Middle frontal gyrus (tissue), 1 donor: ENCODE data around the gene ZNF205.
"Not testable (repeated sequence)": the region's sequence is repeated elsewhere in the genome, so short reads cannot be mapped to it uniquely, and the experiment has no call there.

Experiments
- DNase-seq: peaks from one replicate; pipeline ENCODE4 v3.0.0-alpha.2; 2015; ENCODE audit warnings: low spot score; ENCODE audit errors: extremely low spot score

ZNF205 gene

GRCh38 chr16:3112058-3112880, at the start of gene ZNF205:
Gene ZNF205 (plus strand): TSS chr16:3112586. CDS start chr16:3113431, 845 bp downstream.
- DNase-seq = peak; percentile 18

- DNase-seq = no peak
Observed at GRCh38 chr16:3063625-3064386, 48.6 kb upstream of the ZNF205 start.

DNA sequence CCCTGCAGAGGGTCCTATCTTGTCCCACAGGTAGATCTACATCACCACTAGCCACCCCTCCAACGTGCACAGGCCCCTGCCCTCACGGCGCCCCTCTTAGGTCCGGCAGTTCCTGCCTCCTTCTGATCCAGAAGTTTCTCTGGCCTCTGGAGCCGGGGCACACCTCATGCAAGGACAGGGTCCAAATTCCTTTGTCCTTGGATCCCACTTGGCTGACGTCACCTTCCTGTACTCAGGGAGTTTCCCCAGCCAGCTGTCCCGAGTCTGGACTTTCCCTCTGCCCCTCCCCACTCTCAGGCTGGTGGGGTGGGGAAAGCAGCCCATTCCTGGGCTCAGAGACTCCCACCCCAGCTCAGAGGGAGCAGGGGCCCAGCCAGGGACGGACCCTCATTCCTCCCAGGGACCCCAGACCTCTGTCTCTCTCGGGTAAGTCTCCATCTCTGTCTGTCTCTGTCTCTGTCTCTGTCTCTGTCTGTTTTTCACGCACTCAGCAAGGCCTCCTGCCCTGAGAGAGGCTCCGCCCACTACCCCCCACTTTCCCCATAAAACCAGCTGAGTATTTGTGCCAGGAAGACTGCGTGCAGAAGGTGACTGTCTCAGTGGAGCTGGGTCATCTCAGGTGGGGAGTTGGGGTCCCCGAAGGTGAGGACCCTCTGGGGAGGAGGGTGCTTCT, 47.2 kb upstream of the ZNF205 start, which contains the start of gene IL32:
Gene IL32, plus strand, starts transcription at position 572 of the 673 bp plus-strand sequence. CDS start 172 bp downstream, outside the sequence.
- no peak for DNase-seq

GRCh38 chr16:3065742-3066439, 46.5 kb upstream of the ZNF205 start:
- DNase-seq = no peak

GRCh38 chr16:3066440-3066748, 46.0 kb upstream of the ZNF205 start:
- no peak for DNase-seq

- no peak for DNase-seq
Observed at GRCh38 chr16:3068487-3068886, 43.9 kb upstream of the ZNF205 start.

DNA sequence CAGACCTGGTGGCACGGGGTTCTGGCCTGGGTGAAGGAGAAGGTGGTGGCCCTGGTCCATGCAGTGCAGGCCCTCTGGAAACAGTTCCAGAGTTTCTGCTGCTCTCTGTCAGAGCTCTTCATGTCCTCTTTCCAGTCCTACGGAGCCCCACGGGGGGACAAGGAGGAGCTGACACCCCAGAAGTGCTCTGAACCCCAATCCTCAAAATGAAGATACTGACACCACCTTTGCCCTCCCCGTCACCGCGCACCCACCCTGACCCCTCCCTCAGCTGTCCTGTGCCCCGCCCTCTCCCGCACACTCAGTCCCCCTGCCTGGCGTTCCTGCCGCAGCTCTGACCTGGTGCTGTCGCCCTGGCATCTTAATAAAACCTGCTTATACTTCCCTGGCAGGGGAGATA, 43.2 kb upstream of the ZNF205 start:
- not testable (repeated sequence) for DNase-seq

- DNase-seq = no peak
Observed at GRCh38 chr16:3070608-3071111, 41.7 kb upstream of the ZNF205 start.

- no peak for DNase-seq
Observed at GRCh38 chr16:3071655-3072054, 40.7 kb upstream of the ZNF205 start.

DNA sequence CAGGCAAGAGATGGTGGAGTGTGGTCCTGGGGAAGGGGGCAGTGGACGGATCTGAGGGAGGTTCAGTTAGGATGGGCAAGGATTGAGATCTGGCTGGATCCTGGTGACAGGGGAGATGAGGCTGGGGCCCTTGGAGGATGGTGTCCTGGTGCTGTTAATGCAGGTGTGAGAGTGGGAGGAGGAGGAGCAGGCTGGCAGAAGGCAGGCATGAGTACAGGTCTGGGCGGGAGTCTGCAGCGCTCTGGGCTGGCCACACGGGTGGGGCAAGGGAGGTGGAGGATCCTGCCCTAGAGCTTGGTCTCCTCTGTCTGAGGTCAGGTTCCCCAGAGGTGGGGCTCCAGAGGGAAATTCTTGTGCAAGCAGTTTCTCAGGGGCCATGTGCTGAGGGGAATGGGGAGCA, 40.2 kb upstream of the ZNF205 start:
- DNase-seq = not testable (repeated sequence)

DNA sequence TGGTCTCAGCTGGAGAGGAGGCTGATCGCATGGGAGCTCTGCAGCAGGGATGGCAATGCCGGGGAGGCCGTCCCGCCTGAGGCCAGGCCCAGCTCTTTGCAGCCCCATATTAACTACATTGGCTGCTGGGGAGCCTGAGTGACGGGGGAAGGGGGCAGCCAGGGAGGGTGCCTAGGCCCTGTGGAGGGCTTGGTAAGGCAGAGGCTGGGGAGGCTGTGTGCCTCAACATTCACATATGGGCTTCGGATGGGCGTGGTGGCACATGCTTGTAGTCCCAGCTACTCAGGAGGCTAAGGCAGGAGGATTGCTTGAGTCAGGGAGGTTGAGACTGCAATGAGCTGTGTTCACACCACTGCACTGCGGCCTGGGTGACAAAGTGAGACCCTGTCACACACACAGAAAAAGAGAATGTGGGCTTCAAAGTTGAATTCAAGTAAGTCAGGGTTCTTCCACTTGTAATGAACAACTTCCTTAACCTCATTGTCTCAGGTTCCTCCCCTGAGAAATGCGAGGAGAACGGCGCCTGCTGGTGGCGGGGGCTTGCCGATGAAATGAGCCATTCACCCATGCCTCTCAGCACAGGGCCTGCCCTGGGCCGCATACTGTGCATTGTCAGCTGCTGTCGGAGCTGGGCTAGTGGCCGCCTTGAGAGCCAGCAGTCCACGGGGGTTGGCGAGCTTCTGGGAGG, 39.7 kb upstream of the ZNF205 start:
- DNase-seq = not testable (repeated sequence)

DNA sequence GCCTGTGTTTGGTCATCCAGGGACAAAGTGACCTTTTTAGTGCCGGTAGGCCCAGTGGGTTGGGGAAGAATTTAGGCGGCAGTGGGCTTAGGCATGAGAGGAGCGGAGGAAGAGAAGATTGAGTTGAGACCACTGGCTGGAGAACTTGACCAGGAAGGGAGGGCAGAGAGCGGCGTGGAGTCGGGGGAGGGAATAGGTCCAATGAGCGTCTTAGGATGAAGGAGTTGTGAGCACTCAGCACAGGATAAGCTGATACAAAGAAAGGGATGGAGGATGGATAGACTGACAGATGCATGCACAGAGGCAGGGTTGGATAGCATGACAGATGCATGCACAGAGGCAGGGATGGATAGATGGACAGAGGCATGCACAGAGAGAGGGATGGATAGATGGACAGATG, 38.9 kb upstream of the ZNF205 start:
- no peak for DNase-seq

DNA sequence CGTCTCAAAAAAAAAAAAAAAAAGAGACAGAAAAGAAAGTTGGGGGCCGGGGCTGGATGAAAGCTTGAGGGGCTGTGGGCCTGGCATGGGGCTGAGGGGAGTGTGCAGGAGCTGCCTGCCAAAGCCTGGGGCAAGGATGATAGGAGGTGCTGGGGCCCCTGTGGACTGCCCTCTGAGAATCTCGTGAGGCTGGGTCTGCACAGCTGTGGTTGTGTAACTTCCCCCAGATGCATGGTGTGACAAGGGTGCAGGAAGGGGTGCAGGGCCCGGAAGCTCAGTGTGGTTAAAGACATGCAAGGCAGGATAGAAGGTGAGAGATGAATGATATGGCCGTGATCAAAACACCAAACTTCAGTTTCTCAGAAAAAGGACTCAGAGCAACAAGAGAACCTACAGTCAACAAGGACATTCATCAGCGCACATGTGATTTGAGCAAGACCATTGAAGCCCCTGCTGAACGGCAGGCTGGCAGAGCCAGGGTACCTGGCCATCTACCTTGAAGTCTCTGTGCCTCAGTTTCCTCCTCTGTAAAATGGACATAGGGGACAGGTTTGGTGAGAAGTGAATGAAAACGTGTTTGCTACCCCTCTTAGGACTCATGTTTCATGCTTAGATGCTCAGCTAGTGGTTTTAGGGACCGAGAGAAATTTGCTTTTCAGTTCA, 37.4 kb upstream of the ZNF205 start:
- no peak for DNase-seq

GRCh38 chr16:3075523-3075915, 36.9 kb upstream of the ZNF205 start:
- DNase-seq = no peak

DNA sequence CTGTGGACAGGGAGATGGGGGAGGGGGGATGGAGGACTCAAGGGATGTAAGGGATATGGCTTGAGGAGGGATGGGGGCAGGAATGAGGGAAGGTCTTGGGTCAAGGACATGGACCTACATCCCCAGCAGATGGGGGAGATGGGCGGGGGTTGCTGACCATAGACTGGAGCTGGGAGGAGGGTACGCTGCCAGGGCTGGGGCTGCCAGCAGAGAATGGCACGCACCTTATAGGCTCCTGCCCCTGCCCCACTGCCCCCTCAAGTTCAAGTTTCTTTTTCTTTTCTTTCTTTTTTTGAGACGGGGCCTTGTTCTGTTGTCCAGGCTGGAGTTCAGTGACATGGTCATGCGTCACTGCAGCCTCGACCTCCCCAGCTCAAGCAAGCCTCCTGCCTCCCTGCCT, 36.4 kb upstream of the ZNF205 start:
- not testable (repeated sequence) for DNase-seq

DNA sequence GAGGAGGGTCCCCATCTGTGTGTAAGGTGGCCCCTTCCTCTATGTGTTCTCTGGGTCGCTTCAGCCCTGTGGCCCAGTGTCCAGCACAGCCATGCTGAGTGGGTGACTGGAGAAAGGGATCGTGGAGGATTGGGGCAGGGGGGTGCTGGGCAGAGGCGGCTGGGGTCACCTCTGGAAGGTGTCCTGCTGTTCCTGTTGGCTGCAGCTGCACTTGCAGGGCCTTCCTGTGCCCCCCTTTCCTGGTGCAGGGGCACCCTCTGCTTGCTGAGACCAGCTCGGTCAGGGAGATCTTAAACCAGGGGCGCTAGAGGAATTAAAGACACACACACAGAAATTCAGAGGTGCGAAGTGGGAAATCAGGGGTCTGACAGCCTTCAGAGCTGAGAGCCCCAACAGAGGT, 35.8 kb upstream of the ZNF205 start:
- no peak for DNase-seq

GRCh38 chr16:3080024-3080423, 32.4 kb upstream of the ZNF205 start:
- DNase-seq = no peak

DNA sequence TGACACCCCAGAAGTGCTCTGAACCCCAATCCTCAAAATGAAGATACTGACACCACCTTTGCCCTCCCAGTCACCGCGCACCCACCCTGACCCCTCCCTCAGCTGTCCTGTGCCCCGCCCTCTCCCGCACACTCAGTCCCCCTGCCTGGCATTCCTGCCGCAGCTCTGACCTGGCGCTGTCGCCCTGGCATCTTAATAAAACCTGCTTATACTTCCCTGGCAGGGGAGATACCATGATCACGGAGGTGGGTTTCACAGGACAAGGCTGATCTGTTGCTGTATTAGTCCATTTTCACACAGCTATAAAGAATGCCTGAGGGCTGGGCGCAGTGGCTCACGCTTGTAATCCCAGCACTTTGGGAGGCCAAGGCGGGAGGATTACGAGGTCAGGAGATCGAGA, 30.4 kb upstream of the ZNF205 start:
- DNase-seq = not testable (repeated sequence)

DNA sequence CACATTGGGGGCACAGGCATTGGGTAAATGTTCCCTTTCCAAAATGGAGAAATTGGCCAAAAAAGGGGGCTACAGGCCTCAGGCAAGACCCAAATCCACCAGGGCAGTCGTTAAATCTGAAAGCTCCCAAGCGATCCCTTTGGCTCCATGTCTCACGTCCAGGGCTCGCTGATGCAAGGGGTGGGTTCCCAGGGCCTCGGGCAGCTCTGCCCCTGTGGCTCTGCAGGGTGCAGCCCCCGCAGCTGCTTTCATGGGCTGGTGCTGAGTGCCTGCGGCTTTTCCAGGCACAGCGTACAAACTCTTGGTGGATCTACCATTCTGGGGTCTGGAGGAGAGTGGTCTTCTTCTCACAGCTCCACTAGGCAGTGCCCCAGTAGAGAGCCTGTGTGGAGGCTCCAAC, 29.0 kb upstream of the ZNF205 start:
- not testable (repeated sequence) for DNase-seq

- no peak for DNase-seq
Observed at GRCh38 chr16:3084491-3084890, 27.9 kb upstream of the ZNF205 start.
